H1 (cell line): Measurements from ENCODE around the gene ACKR3. TPM values are rescaled to one million over a fixed set of nuclear protein-coding genes. Genes with fewer than 3 reads are reported as not detected.

ENCODE experiments used
- CTCF ChIA-PET: fragments of 300-600 bp; sonication (Branson Sonifier 250); formaldehyde crosslinking; loops from one replicate; lab custom pipeline; 2021; ENCODE audit not compliant: partially characterized antibody; lab: Charles Lee
- POLR2A ChIA-PET: fragments of 300-600 bp; sonication (Branson Sonifier 250); formaldehyde crosslinking; loops from one replicate; lab custom pipeline; 2021; ENCODE audit warnings: inconsistent platforms; ENCODE audit not compliant: partially characterized antibody; lab: Charles Lee
- DNase-seq, 2 experiments: peaks; one replicate each; pipeline versions ENCODE4 v3.0.0 to v3.0.0-alpha.2; 2010 to 2022; ENCODE audit warnings: low spot score in 2 of 2, low read depth in 1 of 2, mixed read lengths in 1 of 2
- FAIRE-seq: peaks from 2 replicates; lab custom pipeline; 2011; peaks lifted over from hg19 to GRCh38; lab: Jason Lieb, UNC
- H2AFZ ChIP-seq: 2 replicates; pipeline ENCODE4 v1.8.1; 2012; ENCODE audit warnings: low read length, inconsistent platforms
- H2AK5ac ChIP-seq: 2 replicates; pipeline ENCODE4 v1.6.1; 2013; ENCODE audit warnings: low read depth, low read length
- H2BK120ac ChIP-seq: replicated peaks from 2 replicates; pipeline ENCODE3; 2013; ENCODE audit warnings: low read depth, low read length, inconsistent platforms
- H2BK12ac ChIP-seq: 2 replicates; pipeline ENCODE4 v1.6.1; 2013; ENCODE audit warnings: low read depth, low read length
- H2BK15ac ChIP-seq: 2 replicates; pipeline ENCODE4 v1.6.1; 2013; ENCODE audit warnings: low read length
- H2BK20ac ChIP-seq: 2 replicates; pipeline ENCODE4 v1.6.1; 2013; ENCODE audit warnings: low read length
- H2BK5ac ChIP-seq: 2 replicates; pipeline ENCODE4 v1.6.1; 2013; ENCODE audit warnings: low read depth, low read length
- H3K14ac ChIP-seq: 2 replicates; pipeline ENCODE4 v1.6.1; 2013; ENCODE audit warnings: inconsistent platforms; ENCODE audit not compliant: insufficient read length
- H3K18ac ChIP-seq: 2 replicates; pipeline ENCODE4 v1.6.1; 2013; ENCODE audit warnings: low read length; ENCODE audit errors: extremely low read depth
- H3K23ac ChIP-seq: 2 replicates; pipeline ENCODE4 v1.6.1; 2013; ENCODE audit warnings: inconsistent platforms; ENCODE audit not compliant: insufficient read length
- H3K23me2 ChIP-seq: 2 replicates; pipeline ENCODE4 v1.6.1; 2013; ENCODE audit warnings: low read depth, low read length
- H3K27ac ChIP-seq: 2 replicates; pipeline ENCODE4 v1.6.1; 2011; ENCODE audit warnings: low read depth, low read length, inconsistent platforms
- H3K27me3 ChIP-seq, 4 experiments: replicated peaks in 1 of 4; 1 replicate in 1 of 4; 2 replicates in 3 of 4; pipeline versions ENCODE4 v1.6.1 to v1.8.1; 2011 to 2013; ENCODE audit warnings: low read length in 3 of 4, mild to moderate bottlenecking in 3 of 4, inconsistent platforms in 2 of 4, mixed read lengths in 2 of 4, moderate library complexity in 1 of 4; ENCODE audit not compliant: control insufficient read depth in 3 of 4, insufficient read depth in 3 of 4; ENCODE audit errors: extremely low read depth in 1 of 4
- H3K36me3 ChIP-seq, 4 experiments: 2 replicates each; pipeline versions ENCODE4 v1.6.1 to v1.8.1; 2011 to 2013; ENCODE audit warnings: mild to moderate bottlenecking in 4 of 4, low read length in 3 of 4, moderate library complexity in 2 of 4, control low read depth in 1 of 4, inconsistent platforms in 1 of 4; ENCODE audit not compliant: insufficient read depth in 4 of 4, control insufficient read depth in 2 of 4
- H3K4ac ChIP-seq: replicated peaks from 2 replicates; pipeline ENCODE3; 2013; ENCODE audit warnings: low read length, low read depth, mixed read lengths, inconsistent platforms; ENCODE audit not compliant: insufficient read length
- H3K4me1 ChIP-seq, 4 experiments: replicated peaks in 1 of 4; 1 replicate in 1 of 4; 2 replicates in 3 of 4; pipeline versions ENCODE4 v1.6.1 to v1.8.1; 2011 to 2013; ENCODE audit warnings: low read length in 3 of 4, inconsistent platforms in 2 of 4, mixed read lengths in 1 of 4; ENCODE audit not compliant: insufficient read depth in 4 of 4, control insufficient read depth in 3 of 4
- H3K4me2 ChIP-seq, 2 experiments: 2 replicates each; pipeline versions ENCODE4 v1.6.1 to v1.8.1; 2011 to 2013; ENCODE audit warnings: low read depth in 2 of 2, low read length in 2 of 2, control low read depth in 1 of 2, inconsistent platforms in 1 of 2, mild to moderate bottlenecking in 1 of 2; ENCODE audit not compliant: insufficient read depth in 1 of 2
- H3K4me3 ChIP-seq, 4 experiments: fragments of 200-600, 300-600 bp in 1 of 4; sonication (generic), shearing (Covaris generic), sonication (Bioruptor Twin) in 1 of 4; 2 replicates each; pipeline versions ENCODE4 v1.5.1 to v1.8.1; 2011 to 2016; ENCODE audit warnings: low read length in 4 of 4, low read depth in 3 of 4, control low read depth in 2 of 4, inconsistent platforms in 2 of 4, mild to moderate bottlenecking in 2 of 4, mixed read lengths in 1 of 4, moderate library complexity in 1 of 4; ENCODE audit not compliant: insufficient read depth in 2 of 4; ENCODE audit errors: extremely low read depth in 1 of 4
- H3K56ac ChIP-seq: replicated peaks from 2 replicates; pipeline ENCODE3; 2013; ENCODE audit warnings: low read depth, mild to moderate bottlenecking, mixed read lengths, low read length, inconsistent platforms; ENCODE audit not compliant: insufficient read length
- H3K79me1 ChIP-seq: 2 replicates; pipeline ENCODE4 v1.6.1; 2013; ENCODE audit warnings: low read depth, low read length, control low read depth
- H3K79me2 ChIP-seq, 2 experiments: 2 replicates each; pipeline versions ENCODE4 v1.6.1 to v1.8.1; 2012 to 2013; ENCODE audit warnings: low read length in 2 of 2, mild to moderate bottlenecking in 2 of 2, inconsistent platforms in 1 of 2; ENCODE audit not compliant: insufficient read depth in 2 of 2, control insufficient read depth in 1 of 2
- H3K9ac ChIP-seq, 4 experiments: replicated peaks in 1 of 4; 1 replicate in 1 of 4; 2 replicates in 3 of 4; pipeline versions ENCODE4 v1.6.1 to v1.8.1; 2011 to 2013; ENCODE audit warnings: low read depth in 3 of 4, low read length in 3 of 4, control low read depth in 2 of 4, mild to moderate bottlenecking in 2 of 4, moderate library complexity in 2 of 4, inconsistent platforms in 1 of 4; ENCODE audit errors: extremely low read depth in 1 of 4
- H3K9me3 ChIP-seq, 2 experiments: 2 replicates each; pipeline versions ENCODE4 v1.6.1 to v1.8.1; 2012 to 2013; ENCODE audit warnings: mild to moderate bottlenecking in 2 of 2, moderate library complexity in 2 of 2, control low read depth in 1 of 2, inconsistent platforms in 1 of 2, low read depth in 1 of 2, low read length in 1 of 2, mixed read lengths in 1 of 2; ENCODE audit not compliant: insufficient read depth in 2 of 2
- H4K20me1 ChIP-seq, 2 experiments: replicated peaks in 1 of 2; 2 replicates each; pipeline versions ENCODE3 to v1.8.1; 2011 to 2013; ENCODE audit warnings: inconsistent platforms in 2 of 2, low read length in 2 of 2, mild to moderate bottlenecking in 1 of 2; ENCODE audit not compliant: insufficient read depth in 2 of 2, control insufficient read depth in 1 of 2
- H4K5ac ChIP-seq: 2 replicates; pipeline ENCODE4 v1.6.1; 2013; ENCODE audit warnings: low read length, low read depth, mixed read lengths, inconsistent platforms; ENCODE audit not compliant: insufficient read length
- H4K8ac ChIP-seq: 2 replicates; pipeline ENCODE4 v1.8.0; 2013; ENCODE audit warnings: mild to moderate bottlenecking, moderate library complexity, low read length, inconsistent platforms; ENCODE audit not compliant: insufficient read depth; ENCODE audit errors: extremely low read depth
- H4K91ac ChIP-seq: replicated peaks from 2 replicates; pipeline ENCODE3; 2013; ENCODE audit warnings: low read length, mixed read lengths, inconsistent platforms; ENCODE audit not compliant: insufficient read length
- ASH2L ChIP-seq: fragments of 200-600, 300-600 bp; sonication (generic); IDR thresholded peaks from one replicate; pipeline ENCODE4 v1.7.1; 2017; ENCODE audit warnings: low read length
- BACH1 ChIP-seq: IDR thresholded peaks from 2 replicates; pipeline ENCODE4 v1.6.1; 2012; ENCODE audit warnings: low read length, improper control_type of control experiment
- CBX8 ChIP-seq: fragments of 300-800, 300-1000 bp; sonication (generic); IDR thresholded peaks from 2 replicates; pipeline ENCODE4 v1.7.1; 2016; ENCODE audit warnings: low read depth, low read length, borderline replicate concordance
- FOSL1 ChIP-seq: IDR thresholded peaks from 2 replicates; pipeline ENCODE4 v1.6.1; 2011; ENCODE audit warnings: mild to moderate bottlenecking, low read depth, low read length, moderate library complexity; ENCODE audit not compliant: insufficient read depth
- KDM4A ChIP-seq: IDR thresholded peaks from one replicate; pipeline ENCODE4 v1.7.1; 2012; ENCODE audit warnings: low read depth, mild to moderate bottlenecking, moderate library complexity, low read length, inconsistent platforms; ENCODE audit not compliant: severe bottlenecking
- PHF8 ChIP-seq: fragments of 200-600 bp; sonication (generic); conservative IDR thresholded peaks from 2 replicates; pipeline ENCODE4 v1.7.1; 2012; ENCODE audit warnings: low read depth, mild to moderate bottlenecking, inconsistent platforms, low read length, moderate library complexity
- RBBP5 ChIP-seq: IDR thresholded peaks from 2 replicates; pipeline ENCODE4 v1.7.1; 2012; ENCODE audit warnings: low read depth, mild to moderate bottlenecking, inconsistent platforms, low read length, moderate library complexity, borderline replicate concordance
- SRF ChIP-seq: IDR thresholded peaks from 2 replicates; pipeline ENCODE4 v1.6.1; 2011; ENCODE audit warnings: mild to moderate bottlenecking, low read depth, low read length, moderate library complexity
- WGBS, 2 experiments: shearing (Covaris generic) in 1 of 2; methylation state at CpG; one replicate each; pipeline versions ENCODE4 v1.1.6 to v1.1.7; 2013 to 2015; ENCODE audit warnings: low lambda C conversion rate in 2 of 2, mixed read lengths in 2 of 2, inconsistent platforms in 1 of 2, low coverage in 1 of 2, missing lambda C conversion rate in 1 of 2; ENCODE audit not compliant: insufficient replicate concordance in 2 of 2, insufficient coverage in 1 of 2, insufficient read length in 1 of 2; ENCODE audit errors: extremely low coverage in 1 of 2, missing lambda C conversion rate in 1 of 2; 5-methylcytosine and 5-hydroxymethylcytosine counted together
- polyA plus RNA-seq, 7 experiments: library from polyadenylated mRNA; depleted of rRNA in 3 of 7; stranded (reverse) in 5 of 7; unstranded in 2 of 7; fragments of >200 nt in 5 of 7; fragments of 200-250 nt in 2 of 7; gene quantifications; 1 replicate in 5 of 7; 2 replicates in 1 of 7; 4 replicates in 1 of 7; pipeline versions ENCODE4 v1.2.1 to v1.2.3, GENCODE V29; 2011 to 2013; ENCODE audit warnings: missing spikeins in 2 of 7, mixed read lengths in 2 of 7
- total RNA-seq: library from RNA; stranded (reverse); fragmentation: NEBNext Ultra II Directional; extraction: Animal tissue kit (Norgen Biotek cat#: 25700); gene quantifications from 2 replicates; pipeline ENCODE4 v1.2.1, GENCODE V29; 2021

ACKR3 gene
- total and polyA plus RNA-seq, 2 of the 8 experiments (the other 6 are each of a cell fraction or from before 2014, with no cell fraction given), result 1.4 to 24.4 TPM

GRCh38 chr2:236616031-236616430 lies 46.4 kb downstream of the ACKR3 start:
- Histone ChIP-seq H3K9ac (no peak overlapping the region), H3K27ac (no peak overlapping the region), H2AFZ (no peak overlapping the region), H3K4ac (no peak overlapping the region), H3K4me2 (no peak overlapping the region), H3K4me3 (no peak overlapping the region), H2BK5ac (no peak overlapping the region), H2AK5ac (no peak overlapping the region), H4K20me1 (no peaks in the 10 kb centered on the region), H2BK15ac (no peak overlapping the region), H3K23me2 (no peaks in the 10 kb centered on the region), H3K9me3 (no peaks in the 10 kb centered on the region), H3K36me3 (no peaks in the 10 kb centered on the region), H3K56ac (no peak overlapping the region), H4K8ac (no peak overlapping the region), H3K4me1 (peaks cover 0 to 3% (median 0%) of the 10 kb centered on the region in 4 experiments; a peak in 1 of 7 replicates), H3K14ac (no peak overlapping the region), H3K79me2 (no peaks in the 10 kb centered on the region), H3K27me3 (peaks cover 0 to 3% (median 0%) of the 10 kb centered on the region in 4 experiments; a peak in 1 of 7 replicates), H3K79me1 (no peaks in the 10 kb centered on the region), H2BK12ac (no peak overlapping the region), H4K91ac (no peak overlapping the region), H2BK120ac (no peak overlapping the region), H2BK20ac (no peak overlapping the region), H3K23ac (no peak overlapping the region), H4K5ac (no peak overlapping the region), H3K18ac (no peak overlapping the region)
- CTCF ChIA-PET, result interaction anchor here (0.7 to 6.0 kb wide), 4 partner anchors 9 to 39 kb away, joined by 3 to 35 read pairs (median 6); no protein-coding TSS in a partner anchor
- FAIRE-seq (no peak), DNase-seq (no peak)
- POLR2A ChIA-PET, result no interaction called here
- TF ChIP-seq SRF (no peak), CBX8 (no peak), PHF8 (no peak), KDM4A (no peak), ASH2L (no peak), BACH1 (no peak), FOSL1 (no peak), RBBP5 (no peak)
- WGBS, 2 experiments, result 93% methylated on average over 6 of the region's 6 CpGs; no CpG with 5 or more reads in 1 of the 2 experiments
